GM10248 (cell line): ENCODE results near the gene TBC1D9B.

Experiments used
- CTCF ChIA-PET: fragments of 300-600 bp; sonication (Branson Sonifier 250); formaldehyde crosslinking; extraction: SDS; loops from one replicate; lab custom pipeline; 2021; ENCODE audit warnings: antibody characterized with exemption; lab: Yijun Ruan, JAX
- POLR2A ChIA-PET: fragments of 350-650 bp; sonication (Branson Sonifier 250); formaldehyde crosslinking; extraction: SDS; loops from one replicate; lab custom pipeline; 2020; ENCODE audit warnings: antibody characterized with exemption; lab: Yijun Ruan, JAX
- DNase-seq: peaks from one replicate; pipeline ENCODE4 v3.0.0; 2012; ENCODE audit errors: extremely low spot score
- CTCF ChIP-seq: IDR thresholded peaks from 2 replicates; pipeline ENCODE4 v1.5.1; 2012; ENCODE audit warnings: mild to moderate bottlenecking, low read depth; ENCODE audit errors: extremely low read depth, missing control alignments, control extremely low read depth

The TBC1D9B gene

GRCh38 chr5:179890751-179891682, 16.7 kb downstream of the TBC1D9B start:
- TF ChIP-seq CTCF = no peak
- ChIA-PET CTCF (interaction anchor here (1.1 to 2.1 kb wide), 2 partner anchors 11 to 438 kb away, joined by 4 to 5 read pairs; no protein-coding TSS in a partner anchor), POLR2A (no interaction called here)
- no peak for DNase-seq

GRCh38 chr5:179889885-179890284, 17.8 kb downstream of the TBC1D9B start:
- POLR2A ChIA-PET = interaction anchor here (0.6 kb wide), 1 partner anchor 59 kb away, joined by 3 read pairs; no protein-coding TSS in a partner anchor
- DNase-seq = no peak
- no peak for TF ChIP-seq CTCF
- CTCF ChIA-PET = no interaction called here

- no peak for DNase-seq
- ChIA-PET POLR2A (no interaction called here), CTCF (interaction anchor here (1.4 kb wide), 1 partner anchor 125 kb away, joined by 3 read pairs; no protein-coding TSS in a partner anchor)
- no peak for TF ChIP-seq CTCF
These were observed 19.9 kb downstream of the TBC1D9B start for GRCh38 chr5:179887802-179888201.

GRCh38 chr5:179887095-179887494, 20.6 kb downstream of the TBC1D9B start:
- no peak for TF ChIP-seq CTCF
- ChIA-PET POLR2A (no interaction called here), CTCF (interaction anchor here (1.4 kb wide), 1 partner anchor 124 kb away, joined by 3 read pairs; no protein-coding TSS in a partner anchor)
- no peak for DNase-seq

- ChIA-PET CTCF (interaction anchor here (1.4 kb wide), 1 partner anchor 124 kb away, joined by 3 read pairs; no protein-coding TSS in a partner anchor), POLR2A (no interaction called here)
- no peak for TF ChIP-seq CTCF
- DNase-seq = no peak
These were observed 21.3 kb downstream of the TBC1D9B start for GRCh38 chr5:179886190-179886911.

GRCh38 chr5:179885491-179886090, 22.1 kb downstream of the TBC1D9B start:
- no peak for TF ChIP-seq CTCF
- no peak for DNase-seq
- CTCF ChIA-PET = no interaction called here
- POLR2A ChIA-PET = no interaction called here
